ENCODE results near the gene MAPK12. TPM values are rescaled to one million over a fixed set of nuclear protein-coding genes. Genes with fewer than 3 reads are reported as not detected.

MAPK12 gene
- total and polyA plus RNA-seq, 2 donors (not counting 1 experiment from before 2014, with no cell fraction given), result 16.4 to 30.1 TPM

- peaks cover 16% of the 10 kb centered on the region for H3K36me3 ChIP-seq (ENCODE audit: control insufficient read depth, insufficient read depth, low read length)
- no peak overlapping the region for H3K4me3 ChIP-seq (replicated peaks in 1 of 4; ENCODE audit: control extremely low read depth in 1 of 4, insufficient read depth in 1 of 4, low read depth in 3 of 4, low read length in 4 of 4)
- H3K79me2 ChIP-seq (ENCODE audit: control insufficient read depth, insufficient read depth, low read length), result peaks cover 8% of the 10 kb centered on the region
- H3K4me2 ChIP-seq (ENCODE audit: extremely low read depth, insufficient read depth, low read length), result no peak overlapping the region
- DNase-seq (ENCODE audit: low read depth in 2 of 2), result no peak
- no peaks in the 10 kb centered on the region for H3K9me3 ChIP-seq (ENCODE audit: control insufficient read depth, insufficient read depth, low read depth, low read length)
- no peaks in the 10 kb centered on the region for H4K20me1 ChIP-seq (ENCODE audit: control insufficient read depth, extremely low read depth, insufficient read depth, low read length)
- peaks cover 6% of the 10 kb centered on the region for H3K4me1 ChIP-seq (ENCODE audit: control insufficient read depth, extremely low read depth, insufficient read depth, low read length)
- TF ChIP-seq CTCF (conservative IDR thresholded peaks at IDR 0.05 in 1 of 2, IDR thresholded peaks at IDR 0.05 in 1 of 2; ENCODE audit: low read depth in 1 of 2, low read length in 2 of 2), result no peak
- H3K27ac ChIP-seq (ENCODE audit: insufficient read depth, low read length), result no peak overlapping the region
- H3K9ac ChIP-seq (ENCODE audit: insufficient read depth, low read length), result peak overlapping the region; percentile 7
- H2AFZ ChIP-seq (ENCODE audit: low read length), result no peak overlapping the region
- H3K27me3 ChIP-seq (ENCODE audit: control insufficient read depth, insufficient read depth, low read length), result no peaks in the 10 kb centered on the region
Measured at GRCh38 chr22:50259302-50259701, 2.2 kb downstream of the MAPK12 start.

- Histone ChIP-seq H3K79me2 (ENCODE audit: control insufficient read depth, insufficient read depth, low read length) (peaks cover 8% of the 10 kb centered on the region), H3K27me3 (ENCODE audit: control insufficient read depth, insufficient read depth, low read length) (no peaks in the 10 kb centered on the region), H3K9me3 (ENCODE audit: control insufficient read depth, insufficient read depth, low read depth, low read length) (no peaks in the 10 kb centered on the region), H3K36me3 (ENCODE audit: control insufficient read depth, insufficient read depth, low read length) (peaks cover 16% of the 10 kb centered on the region), H3K4me1 (ENCODE audit: control insufficient read depth, extremely low read depth, insufficient read depth, low read length) (peaks cover 6% of the 10 kb centered on the region), H3K9ac (ENCODE audit: insufficient read depth, low read length) (no peak overlapping the region), H3K27ac (ENCODE audit: insufficient read depth, low read length) (no peak overlapping the region), H3K4me2 (ENCODE audit: extremely low read depth, insufficient read depth, low read length) (no peak overlapping the region), H2AFZ (ENCODE audit: low read length) (no peak overlapping the region), H3K4me3 (replicated peaks in 1 of 4; ENCODE audit: control extremely low read depth in 1 of 4, insufficient read depth in 1 of 4, low read depth in 3 of 4, low read length in 4 of 4) (no peak overlapping the region), H4K20me1 (ENCODE audit: control insufficient read depth, extremely low read depth, insufficient read depth, low read length) (no peaks in the 10 kb centered on the region)
- TF ChIP-seq CTCF (conservative IDR thresholded peaks at IDR 0.05 in 1 of 2, IDR thresholded peaks at IDR 0.05 in 1 of 2; ENCODE audit: low read depth in 1 of 2, low read length in 2 of 2), result no peak
- no peak for TF ChIP-seq EZH2 (IDR thresholded peaks at IDR 0.05; ENCODE audit: low read length, missing control alignments)
- no peak for DNase-seq (ENCODE audit: low read depth in 2 of 2)
Measured at GRCh38 chr22:50258361-50259292, 2.9 kb downstream of the MAPK12 start.

GRCh38 chr22:50257451-50258360 is 3.8 kb downstream of the MAPK12 start:
- Histone ChIP-seq H3K4me1 (ENCODE audit: control insufficient read depth, extremely low read depth, insufficient read depth, low read length) (peaks cover 6% of the 10 kb centered on the region), H3K27ac (ENCODE audit: insufficient read depth, low read length) (no peak overlapping the region), H3K36me3 (ENCODE audit: control insufficient read depth, insufficient read depth, low read length) (peaks cover 19% of the 10 kb centered on the region), H2AFZ (ENCODE audit: low read length) (no peak overlapping the region), H3K4me2 (ENCODE audit: extremely low read depth, insufficient read depth, low read length) (no peak overlapping the region), H4K20me1 (ENCODE audit: control insufficient read depth, extremely low read depth, insufficient read depth, low read length) (no peaks in the 10 kb centered on the region), H3K4me3 (replicated peaks in 1 of 4; ENCODE audit: control extremely low read depth in 1 of 4, insufficient read depth in 1 of 4, low read depth in 3 of 4, low read length in 4 of 4) (no peak overlapping the region), H3K9ac (ENCODE audit: insufficient read depth, low read length) (no peak overlapping the region), H3K9me3 (ENCODE audit: control insufficient read depth, insufficient read depth, low read depth, low read length) (no peaks in the 10 kb centered on the region), H3K27me3 (ENCODE audit: control insufficient read depth, insufficient read depth, low read length) (no peaks in the 10 kb centered on the region), H3K79me2 (ENCODE audit: control insufficient read depth, insufficient read depth, low read length) (peaks cover 8% of the 10 kb centered on the region)
- no peak for DNase-seq (ENCODE audit: low read depth in 2 of 2)
- TF ChIP-seq CTCF (conservative IDR thresholded peaks at IDR 0.05 in 1 of 2, IDR thresholded peaks at IDR 0.05 in 1 of 2; ENCODE audit: low read depth in 1 of 2, low read length in 2 of 2) (no peak), EZH2 (IDR thresholded peaks at IDR 0.05; ENCODE audit: low read length, missing control alignments) (no peak)

All from fibroblast of lung (primary cell).